ENCODE results near the gene NKAPL. TPM values are rescaled to one million over a fixed set of nuclear protein-coding genes. Genes with fewer than 3 reads are reported as not detected.

Gene NKAPL
- total and polyA plus RNA-seq, 2 of the 13 experiments (the other 11 are each of a cell fraction or from before 2014, with no cell fraction given), result not detected

DNA sequence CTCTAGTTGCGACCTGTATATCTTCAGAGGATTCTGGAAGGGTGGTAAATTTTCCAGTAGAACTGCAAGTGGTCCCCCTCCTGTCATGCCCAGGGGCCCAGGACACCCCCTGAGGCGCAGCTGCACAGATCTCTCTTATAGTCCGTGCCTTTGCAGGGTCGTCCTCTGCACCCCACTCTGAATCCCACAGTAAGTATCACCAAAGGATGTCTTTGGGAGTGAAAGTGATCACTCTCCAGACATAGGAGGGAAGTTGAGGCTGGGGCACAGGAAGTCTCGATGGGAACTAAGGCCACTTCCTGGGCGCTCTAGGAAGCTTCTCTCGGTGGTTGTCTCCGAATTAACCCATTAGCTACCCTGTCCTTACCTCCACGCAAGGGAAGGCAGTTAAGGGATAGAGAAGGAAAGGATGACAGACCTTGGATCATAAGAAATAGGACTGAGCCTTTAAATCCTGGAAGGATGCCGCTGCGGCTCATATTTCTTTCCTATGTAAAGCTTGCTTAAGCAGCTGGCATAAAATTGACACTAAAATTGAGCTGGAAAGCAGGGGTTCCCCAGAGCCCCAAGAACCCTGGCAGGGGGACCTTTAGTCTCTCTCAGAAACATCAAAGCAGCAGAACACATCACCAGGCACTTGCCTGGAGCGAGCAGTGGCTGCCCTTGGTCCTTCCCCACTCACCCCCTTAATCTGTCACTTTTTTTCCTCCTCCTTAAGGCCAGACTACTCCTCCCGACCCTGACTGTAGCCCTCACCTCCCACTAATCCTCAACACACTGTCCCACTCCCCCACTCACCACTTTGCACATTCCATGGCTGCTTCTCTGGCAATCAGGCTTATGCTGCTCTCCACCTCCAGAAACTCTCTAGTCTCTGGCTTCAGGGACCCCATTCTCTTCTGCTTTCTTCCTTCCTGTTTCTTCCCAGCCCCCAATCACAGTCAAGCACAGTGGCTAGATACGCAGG is 6.8 kb upstream of the NKAPL start, which contains the start of gene ZKSCAN4 (continued):
- TF ChIP-seq ZNF574 (CRISPR knock-in tag; IDR thresholded peaks at IDR 0.05) (peak; percentile 100), GATA4 (IDR thresholded peaks at IDR 0.05; ENCODE audit: borderline replicate concordance, low read depth) (peak; percentile 25; the same call in 1 of the 2 replicates), ZNF580 (CRISPR knock-in tag; IDR thresholded peaks at IDR 0.05; ENCODE audit: borderline replicate concordance, low read depth) (peak; percentile 50; the same call in 1 of the 2 replicates), AHDC1 (CRISPR knock-in tag; IDR thresholded peaks at IDR 0.05; ENCODE audit: borderline replicate concordance) (0 out of 2 replicates have a peak, but pooled peaks have one; percentile 32), ZNF772 (CRISPR knock-in tag; IDR thresholded peaks at IDR 0.05) (no peak; the same call in none of the 2 replicates), ZNF550 (CRISPR knock-in tag; IDR thresholded peaks at IDR 0.05; ENCODE audit: borderline replicate concordance) (0 out of 2 replicates have a peak, but pooled peaks have one; percentile 65), ZNF543 (CRISPR knock-in tag; IDR thresholded peaks at IDR 0.05) (no peak), ZNF205 (CRISPR knock-in tag; IDR thresholded peaks at IDR 0.05) (peak; percentile 58; the same call in 1 of the 2 replicates), PRPF4 (IDR thresholded peaks at IDR 0.05; ENCODE audit: low read depth, low read length, poor library complexity, severe bottlenecking) (no peak), ZNF780A (CRISPR knock-in tag; IDR thresholded peaks at IDR 0.05) (no peak), ATF7-NPFF (CRISPR knock-in tag; IDR thresholded peaks at IDR 0.05; ENCODE audit: low read depth) (no peak)
- TF ChIP-seq, protein P1, sequence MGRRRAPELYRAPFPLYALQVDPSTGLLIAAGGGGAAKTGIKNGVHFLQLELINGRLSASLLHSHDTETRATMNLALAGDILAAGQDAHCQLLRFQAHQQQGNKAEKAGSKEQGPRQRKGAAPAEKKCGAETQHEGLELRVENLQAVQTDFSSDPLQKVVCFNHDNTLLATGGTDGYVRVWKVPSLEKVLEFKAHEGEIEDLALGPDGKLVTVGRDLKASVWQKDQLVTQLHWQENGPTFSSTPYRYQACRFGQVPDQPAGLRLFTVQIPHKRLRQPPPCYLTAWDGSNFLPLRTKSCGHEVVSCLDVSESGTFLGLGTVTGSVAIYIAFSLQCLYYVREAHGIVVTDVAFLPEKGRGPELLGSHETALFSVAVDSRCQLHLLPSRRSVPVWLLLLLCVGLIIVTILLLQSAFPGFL (CRISPR knock-in tag; IDR thresholded peaks at IDR 0.05), result no peak

Measured in HepG2 (cell line).